B cell (primary cell): ENCODE data around the gene RAE1.

ENCODE experiments used
- CTCF ChIP-seq: fragments of 200-600 bp; IDR thresholded peaks from one replicate; pipeline ENCODE4 v1.8.0; 2022; ENCODE audit warnings: antibody characterized with exemption, mild to moderate bottlenecking
- EZH2 ChIP-seq: IDR thresholded peaks from 2 replicates; pipeline ENCODE4 v1.6.1; 2012; ENCODE audit warnings: borderline replicate concordance, low read depth, mild to moderate bottlenecking, moderate library complexity, low read length; ENCODE audit not compliant: insufficient read depth, poor library complexity, severe bottlenecking

GRCh38 chr20:57350081-57350710 is 859 bp upstream of the RAE1 start:
- TF ChIP-seq CTCF, result no peak
- no peak for TF ChIP-seq EZH2
